ENCODE measurements around the gene PPP1R13L. TPM values are rescaled to one million over a fixed set of nuclear protein-coding genes. Genes with fewer than 3 reads are reported as not detected.

PPP1R13L gene
- total RNA-seq, 1 donor from 2014 or later = 111 TPM

- no peaks in the 10 kb centered on the region for H3K9me3 ChIP-seq
- intact Hi-C loops (cut with DNase I) = no loop called here
- TF ChIP-seq CTCF (IDR thresholded peaks at IDR 0.05) (peak in 1 of 3 experiments; percentile 19), POLR2AphosphoS5 (IDR thresholded peaks at IDR 0.05; ENCODE audit: insufficient read depth in 1 of 2, low read depth in 1 of 2) (peak in 1 of 2 donors; percentile 58), POLR2A (IDR thresholded peaks at IDR 0.05) (peak in 1 of 2 donors; percentile 32)
- DNase-seq (ENCODE audit: extremely low spot score in 2 of 2) = no peak
- H3K27me3 ChIP-seq = no peaks in the 10 kb centered on the region
- H3K27ac ChIP-seq = peak overlapping the region; percentile 70
- H3K36me3 ChIP-seq = no peaks in the 10 kb centered on the region
- peak overlapping the region; percentile 43 to 65 for H3K4me3 ChIP-seq
- peaks cover 34% of the 10 kb centered on the region for H3K4me1 ChIP-seq
These were observed 23.7 kb upstream of the PPP1R13L start for GRCh38 chr19:45428384-45429231.

- Histone ChIP-seq H3K27ac (peak overlapping the region; percentile 90), H3K9me3 (no peaks in the 10 kb centered on the region), H3K36me3 (peaks cover 0 to 10% of the 10 kb centered on the region in 2 donors), H3K4me3 (peak overlapping the region; percentile 59 to 64), H3K27me3 (no peaks in the 10 kb centered on the region), H3K4me1 (peaks cover 43% of the 10 kb centered on the region)
- no peak for DNase-seq (ENCODE audit: extremely low spot score in 2 of 2)
- TF ChIP-seq POLR2A (IDR thresholded peaks at IDR 0.05) (no peak), CTCF (IDR thresholded peaks at IDR 0.05) (no peak), POLR2AphosphoS5 (IDR thresholded peaks at IDR 0.05; ENCODE audit: insufficient read depth in 1 of 2, low read depth in 1 of 2) (peak; percentile 83 to 96)
- intact Hi-C loops (cut with DNase I) = no loop called here
These were observed 19.6 kb upstream of the PPP1R13L start for GRCh38 chr19:45424191-45425058.

GRCh38 chr19:45423589-45424190 lies 18.8 kb upstream of the PPP1R13L start, which contains the start of gene ERCC1:
Gene ERCC1, minus strand, starts transcription at chr19:45423917. Its CDS starts 543 bp downstream, at chr19:45423374.
- Histone ChIP-seq H3K36me3 (peaks cover 0 to 10% of the 10 kb centered on the region in 2 donors), H3K4me3 (peak within 1 kb of the TSS; percentile 59 to 64), H3K27me3 (no peaks in the 10 kb centered on the region), H3K9me3 (no peaks in the 10 kb centered on the region), H3K4me1 (peaks cover 36% of the 10 kb centered on the region), H3K27ac (peak within 1 kb of the TSS; percentile 90)
- DNase-seq (ENCODE audit: extremely low spot score in 2 of 2) = no peak
- intact Hi-C loops (cut with DNase I) = no loop called here
- peak in 1 of 2 donors; percentile 85 for TF ChIP-seq POLR2AphosphoS5 (IDR thresholded peaks at IDR 0.05; ENCODE audit: insufficient read depth in 1 of 2, low read depth in 1 of 2)
- TF ChIP-seq CTCF (IDR thresholded peaks at IDR 0.05) = no peak

- no peaks in the 10 kb centered on the region for H3K9me3 ChIP-seq
- peak overlapping the region; percentile 90 for H3K27ac ChIP-seq
- H3K4me3 ChIP-seq = peak overlapping the region; percentile 59 to 64
- DNase-seq (ENCODE audit: extremely low spot score in 2 of 2) = no peak
- no peaks in the 10 kb centered on the region for H3K27me3 ChIP-seq
- TF ChIP-seq CTCF (IDR thresholded peaks at IDR 0.05) (no peak), POLR2AphosphoS5 (IDR thresholded peaks at IDR 0.05; ENCODE audit: insufficient read depth in 1 of 2, low read depth in 1 of 2) (no peak), POLR2A (IDR thresholded peaks at IDR 0.05) (no peak)
- intact Hi-C loops (cut with DNase I) = no loop called here
- peaks cover 30% of the 10 kb centered on the region for H3K4me1 ChIP-seq
- H3K36me3 ChIP-seq = peaks cover 0 to 10% of the 10 kb centered on the region in 2 donors
These were observed 18.2 kb upstream of the PPP1R13L start for GRCh38 chr19:45423033-45423588.

Data from vagina (tissue), 2 donors.